Endothelial cell of hepatic sinusoid (primary cell): ENCODE results near the gene OLIG3.

ENCODE experiments used
- in situ Hi-C: cut with HindIII; loops from 2 replicates; pipeline ENCODE4 v1.10.0; 2017; ENCODE audit warnings: low sequenced_read_pairs

OLIG3 gene

GRCh38 chr6:137494281-137494987 is at the start of gene OLIG3:
TSS of gene OLIG3 (minus strand) at chr6:137494394. CDS start at chr6:137494170, 224 bp downstream.
- in situ Hi-C loops = no loop called here

GRCh38 chr6:137543114-137543513 is 48.9 kb upstream of the OLIG3 start:
- in situ Hi-C loops = no loop called here

DNA sequence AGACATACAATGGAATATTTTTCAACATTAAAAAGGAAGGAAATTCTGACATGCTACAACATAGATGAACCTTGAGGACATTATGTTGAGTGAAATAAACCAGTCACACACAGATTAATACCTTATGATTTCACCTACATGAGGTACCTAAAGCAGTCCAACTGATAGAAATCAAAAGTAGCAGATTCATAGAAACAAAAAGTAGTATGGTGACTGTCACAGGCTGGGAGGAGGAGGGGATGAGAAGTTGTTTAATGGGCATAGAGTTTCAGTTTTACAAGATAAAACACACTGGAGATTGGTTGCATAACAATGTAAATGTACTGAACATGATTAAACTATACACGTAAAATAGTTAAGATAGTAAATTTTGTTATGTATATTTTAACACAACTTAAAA is 48.5 kb upstream of the OLIG3 start:
- in situ Hi-C loops = no loop called here

- in situ Hi-C loops = no loop called here
Observed at GRCh38 chr6:137541534-137542063, 47.4 kb upstream of the OLIG3 start.

- in situ Hi-C loops = loop anchor here (5.0 kb wide), 1 partner anchor 36 kb away; no protein-coding TSS in a partner anchor
Observed at GRCh38 chr6:137536104-137536773, 42.0 kb upstream of the OLIG3 start.

GRCh38 chr6:137531376-137532092 is 37.3 kb upstream of the OLIG3 start:
- in situ Hi-C loops = no loop called here

GRCh38 chr6:137530404-137530803 is 36.2 kb upstream of the OLIG3 start:
- in situ Hi-C loops = no loop called here

GRCh38 chr6:137522831-137523230 is 28.6 kb upstream of the OLIG3 start:
- in situ Hi-C loops = no loop called here

- in situ Hi-C loops = no loop called here
Observed at GRCh38 chr6:137522198-137522798, 28.1 kb upstream of the OLIG3 start.

DNA sequence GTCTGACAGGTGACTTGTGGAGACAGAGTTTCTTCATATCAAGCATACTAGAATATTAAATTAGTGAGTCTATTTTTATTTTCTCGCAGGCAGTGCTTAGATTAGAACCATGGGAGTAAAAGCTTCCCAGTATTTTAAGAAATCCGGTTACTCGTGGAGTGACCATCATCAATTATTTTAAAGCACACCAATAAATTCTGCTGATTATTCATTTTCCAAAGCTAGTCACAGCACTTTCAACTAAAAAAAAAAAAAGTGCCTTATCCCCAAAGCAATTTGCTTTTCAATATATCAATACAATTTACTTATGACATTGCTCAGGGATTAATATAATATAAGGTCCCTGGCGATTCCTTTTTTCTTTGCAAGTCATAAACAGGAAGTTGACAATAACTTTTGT is 26.3 kb upstream of the OLIG3 start:
- in situ Hi-C loops = no loop called here

DNA sequence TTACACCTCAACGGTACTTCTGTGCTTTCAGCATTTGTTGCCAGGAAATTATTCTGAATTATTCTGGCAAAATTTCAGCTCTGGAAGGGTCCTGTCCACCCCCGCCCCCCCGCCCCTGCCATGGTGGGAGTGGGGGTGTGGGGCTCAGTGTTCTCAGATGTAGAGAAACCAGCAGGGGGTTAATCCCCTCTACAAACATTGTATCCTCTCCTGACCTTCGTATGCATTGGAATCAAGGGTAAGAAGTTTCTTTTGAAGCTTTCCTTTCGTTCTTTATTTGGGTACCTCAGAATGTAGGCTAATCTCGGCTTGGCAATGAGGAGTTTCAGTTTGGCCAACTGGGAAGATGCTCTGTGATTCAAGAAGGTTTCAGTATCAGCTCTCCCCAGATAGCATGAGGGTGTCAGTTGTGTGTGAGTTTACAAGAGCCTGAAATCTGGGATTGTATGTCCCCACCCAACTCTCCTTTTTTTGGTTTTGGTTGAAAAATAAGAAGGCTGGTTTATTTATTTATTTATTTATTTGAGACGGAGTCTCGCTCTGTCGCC is 25.5 kb upstream of the OLIG3 start:
- in situ Hi-C loops = no loop called here

GRCh38 chr6:137518386-137518983 is 24.3 kb upstream of the OLIG3 start:
- in situ Hi-C loops = no loop called here

GRCh38 chr6:137514418-137514817 is 20.2 kb upstream of the OLIG3 start:
- in situ Hi-C loops = no loop called here

- in situ Hi-C loops = no loop called here
Observed at GRCh38 chr6:137512757-137513605, 18.8 kb upstream of the OLIG3 start.

- in situ Hi-C loops = no loop called here
Observed at GRCh38 chr6:137510923-137511322, 16.7 kb upstream of the OLIG3 start.

GRCh38 chr6:137498481-137499190 is 4.4 kb upstream of the OLIG3 start:
- in situ Hi-C loops = no loop called here

DNA sequence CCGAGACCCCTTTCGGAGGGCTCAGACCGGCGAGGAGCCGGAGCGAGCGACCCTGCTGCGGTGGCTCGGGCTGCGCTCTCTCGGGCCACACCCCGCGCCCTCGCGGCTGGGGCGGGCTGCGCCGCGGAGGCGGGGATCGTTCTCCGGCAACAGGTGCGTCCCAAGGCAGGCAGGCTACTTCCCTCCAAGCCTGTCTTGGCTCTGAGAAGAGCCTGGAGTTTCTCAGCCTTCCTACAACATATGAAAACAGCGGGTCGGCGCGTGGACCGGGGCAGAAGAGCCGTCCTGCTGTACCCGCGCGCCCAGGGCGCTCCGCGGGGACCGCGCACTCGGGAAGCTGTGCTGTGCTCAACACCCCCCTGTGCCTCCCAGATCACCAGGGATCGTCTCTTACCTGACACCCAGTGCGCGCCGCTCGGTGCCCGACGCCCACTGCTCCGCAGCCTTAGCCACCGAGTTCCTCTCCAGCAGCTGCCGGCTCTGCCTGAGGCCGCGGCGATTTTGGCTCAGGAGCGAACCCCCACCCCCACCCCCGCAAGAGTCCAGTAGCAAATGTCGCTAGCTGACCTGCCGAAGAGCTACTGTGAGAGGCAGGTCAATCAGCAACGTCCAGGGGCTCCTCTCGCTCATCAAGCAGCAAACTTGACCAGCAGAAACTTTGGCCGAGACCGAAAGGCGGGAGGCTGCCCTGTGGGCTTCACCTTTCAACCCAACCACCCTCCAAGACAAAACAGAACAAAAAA is 3.7 kb upstream of the OLIG3 start:
- in situ Hi-C loops = no loop called here
